T-helper 22 cell (primary cell): ENCODE data around the gene FSTL1.

ENCODE experiments used
- DNase-seq: peaks from one replicate; pipeline ENCODE4 v3.0.0-alpha.2; 2020; ENCODE audit warnings: low read depth

The FSTL1 gene

GRCh38 chr3:120440001-120440703 is 10.6 kb downstream of the FSTL1 start:
- DNase-seq, result no peak

GRCh38 chr3:120438665-120439370 is 12.0 kb downstream of the FSTL1 start:
- DNase-seq, result no peak

DNA sequence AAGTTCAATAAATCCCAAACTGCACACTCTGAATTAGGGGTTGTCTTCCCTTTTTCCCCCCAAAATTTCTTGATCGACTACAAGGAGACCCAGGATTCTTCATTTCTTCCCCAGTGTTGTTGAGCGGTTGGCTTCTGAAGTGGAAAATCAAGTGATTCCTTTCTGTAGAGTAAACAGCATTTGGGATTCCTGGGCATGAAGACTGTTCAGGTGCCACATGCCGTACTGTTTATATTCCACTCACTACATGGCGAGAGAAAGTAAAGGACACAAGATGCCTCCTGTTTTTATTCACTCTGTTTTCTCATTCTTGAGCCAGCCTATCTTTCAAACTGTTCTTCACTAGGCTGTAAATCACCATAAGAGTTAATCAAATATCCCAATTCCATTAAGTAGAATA is 12.6 kb downstream of the FSTL1 start:
- no peak for DNase-seq

GRCh38 chr3:120437559-120437958 is 13.2 kb downstream of the FSTL1 start:
- no peak for DNase-seq

GRCh38 chr3:120436523-120437050 is 14.2 kb downstream of the FSTL1 start:
- no peak for DNase-seq

GRCh38 chr3:120435621-120436020 is 15.2 kb downstream of the FSTL1 start:
- no peak for DNase-seq

DNA sequence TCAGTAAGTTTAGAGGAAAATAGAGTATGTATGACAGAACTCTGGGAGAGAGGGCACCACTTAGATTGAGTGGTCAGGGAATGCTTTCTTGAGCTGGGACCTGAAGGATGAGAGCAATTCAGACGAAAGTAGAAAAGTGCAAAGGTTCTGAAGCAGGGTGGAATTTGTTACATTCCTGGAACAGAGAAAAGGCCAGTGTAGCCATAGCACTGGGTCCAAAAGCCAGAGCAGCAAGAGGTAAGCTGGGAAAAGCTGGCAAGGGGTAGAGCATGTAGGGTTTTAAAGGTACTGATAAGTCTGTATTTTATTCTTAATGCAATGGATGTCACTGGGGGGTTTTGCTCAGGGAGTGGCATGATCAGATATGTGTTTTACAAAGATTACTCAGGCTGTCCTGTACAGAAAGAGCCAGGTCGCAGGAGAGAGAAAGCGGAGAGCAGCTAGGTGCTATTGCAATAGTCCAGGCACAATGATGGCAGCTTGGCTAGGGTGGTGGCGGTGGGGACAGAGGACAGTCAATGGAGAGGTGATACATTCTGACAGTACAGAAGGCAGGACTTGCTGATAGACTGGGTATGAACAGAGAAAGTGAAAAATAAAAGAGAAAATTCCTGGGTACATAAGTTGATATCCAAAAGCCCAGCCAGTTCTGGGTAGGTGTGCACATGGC is 17.0 kb downstream of the FSTL1 start:
- no peak for DNase-seq

DNA sequence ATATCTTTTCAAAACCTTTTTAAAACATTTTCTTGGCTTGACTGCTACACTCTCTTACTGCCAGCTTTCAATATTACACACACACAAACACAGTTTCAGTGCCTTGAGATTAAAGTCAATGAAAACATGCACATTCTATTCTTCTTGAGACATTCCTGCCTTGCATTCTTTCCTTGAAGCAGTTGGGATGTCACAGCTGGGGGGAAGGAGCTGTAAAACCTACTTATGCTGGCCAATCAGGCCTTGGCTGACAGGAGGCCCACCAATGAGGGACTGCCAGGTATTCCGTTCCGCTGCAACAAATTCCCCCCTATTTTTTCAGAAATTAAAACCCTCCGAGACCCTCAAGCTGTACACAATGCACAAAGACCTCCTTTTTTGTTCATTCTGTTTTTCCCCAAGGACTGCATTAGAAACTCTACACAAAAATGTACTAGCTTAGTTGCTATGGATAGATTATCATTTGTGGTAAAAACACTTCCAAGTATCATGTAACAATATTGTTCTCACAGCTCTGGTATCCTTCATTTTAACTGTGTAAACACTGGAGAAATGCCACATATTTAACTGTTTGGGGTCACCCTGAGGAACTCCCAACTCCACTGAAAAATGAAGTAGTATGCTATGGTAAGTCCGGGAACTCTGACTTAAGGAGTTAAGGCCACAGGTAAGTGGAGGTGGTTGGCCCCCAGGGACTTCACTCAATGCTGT is 18.5 kb downstream of the FSTL1 start:
- no peak for DNase-seq

DNA sequence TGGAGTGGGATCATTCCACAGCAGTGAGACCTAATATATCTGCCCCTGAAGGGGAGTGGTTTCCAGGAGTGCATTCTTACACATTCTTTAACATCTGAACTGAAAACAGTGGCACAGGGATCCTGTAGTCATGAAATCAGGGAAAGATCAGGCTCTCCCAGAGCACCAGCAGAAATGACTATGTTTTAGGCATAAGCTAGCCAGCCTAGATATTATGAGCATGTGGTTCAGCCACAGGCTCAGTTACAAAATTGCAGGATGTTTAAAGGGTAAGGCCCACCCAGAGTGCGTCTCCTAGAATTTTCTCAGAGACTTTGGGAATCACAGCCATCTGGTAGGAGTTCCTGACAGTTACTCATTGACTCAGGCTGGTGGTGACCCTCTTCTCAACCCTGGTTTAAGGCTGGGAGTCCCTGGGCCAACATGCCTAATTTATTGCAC is 20.9 kb downstream of the FSTL1 start:
- DNase-seq, result no peak

DNA sequence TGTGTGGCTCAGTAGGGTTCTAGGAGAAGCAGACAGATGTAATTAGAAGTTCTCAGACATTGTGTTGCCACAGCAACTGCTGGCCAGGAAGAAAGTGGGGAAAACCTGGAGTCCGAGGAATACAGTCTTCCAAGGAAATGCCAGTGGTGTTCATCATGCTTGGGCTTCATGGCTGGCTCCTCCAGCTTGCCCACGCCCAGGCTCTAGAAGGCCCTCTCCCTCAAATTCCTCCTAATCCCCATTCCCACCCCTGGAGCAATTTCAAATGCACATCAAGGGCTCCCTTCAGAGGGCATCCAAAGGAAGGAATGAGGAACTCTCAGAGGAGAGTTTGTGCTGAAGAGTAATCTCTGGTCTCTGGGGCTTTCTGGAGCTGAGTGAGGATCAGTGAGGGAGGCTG is 21.9 kb downstream of the FSTL1 start:
- no peak for DNase-seq

- DNase-seq, result no peak
These were observed 23.6 kb downstream of the FSTL1 start for GRCh38 chr3:120427201-120427600.

- DNase-seq, result no peak
These were observed 25.1 kb downstream of the FSTL1 start for GRCh38 chr3:120425572-120426250.

DNA sequence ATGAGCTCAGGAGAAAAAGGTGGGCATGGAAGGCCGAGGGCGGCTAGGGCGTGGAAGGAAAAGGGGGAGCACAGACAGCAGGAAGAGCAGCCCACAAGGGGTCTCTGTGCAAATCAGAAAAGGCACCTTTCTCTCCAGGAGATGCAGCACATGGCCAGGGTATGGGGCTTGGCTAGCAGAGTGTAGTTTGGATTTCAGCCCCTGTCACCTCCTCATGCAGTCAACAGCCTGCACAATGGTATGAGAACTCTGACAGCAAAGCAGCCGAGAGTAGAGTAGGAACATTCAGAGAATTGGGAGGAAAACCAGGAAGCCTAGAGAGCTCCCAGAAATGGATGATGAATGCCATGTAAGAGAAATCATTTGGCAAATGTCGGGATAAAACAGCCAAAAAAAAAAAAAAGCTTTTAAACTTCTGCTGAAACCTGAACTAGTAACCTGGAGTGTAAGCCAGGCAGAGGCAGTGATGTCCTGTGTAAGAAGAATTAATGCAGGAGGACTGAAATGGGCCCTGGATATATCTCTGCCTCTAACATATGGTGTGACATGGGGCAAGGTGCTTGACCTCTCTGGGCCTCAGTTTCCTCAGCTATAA is 25.7 kb downstream of the FSTL1 start:
- no peak for DNase-seq

DNA sequence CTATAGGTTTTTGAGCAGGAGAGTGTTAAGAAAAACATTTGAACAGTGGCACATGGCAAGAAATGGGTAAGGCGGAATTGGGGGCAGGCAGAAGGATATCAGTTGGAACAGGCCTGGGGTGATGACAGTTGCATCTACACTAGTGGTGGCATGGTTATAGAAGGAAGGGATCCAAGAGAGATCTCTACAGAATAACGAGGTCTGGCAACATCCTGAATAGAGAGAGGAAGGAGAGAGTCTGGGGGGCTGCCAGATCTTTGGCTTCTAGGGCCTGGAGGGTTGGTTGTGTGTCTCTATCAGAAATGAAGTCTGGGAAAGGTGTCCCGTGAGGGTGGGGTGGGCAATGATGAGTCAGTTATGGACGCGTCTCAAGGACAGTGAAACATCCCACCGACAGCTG is 26.3 kb downstream of the FSTL1 start:
- no peak for DNase-seq

- DNase-seq, result no peak
These were observed 27.4 kb downstream of the FSTL1 start for GRCh38 chr3:120423432-120423831.

DNA sequence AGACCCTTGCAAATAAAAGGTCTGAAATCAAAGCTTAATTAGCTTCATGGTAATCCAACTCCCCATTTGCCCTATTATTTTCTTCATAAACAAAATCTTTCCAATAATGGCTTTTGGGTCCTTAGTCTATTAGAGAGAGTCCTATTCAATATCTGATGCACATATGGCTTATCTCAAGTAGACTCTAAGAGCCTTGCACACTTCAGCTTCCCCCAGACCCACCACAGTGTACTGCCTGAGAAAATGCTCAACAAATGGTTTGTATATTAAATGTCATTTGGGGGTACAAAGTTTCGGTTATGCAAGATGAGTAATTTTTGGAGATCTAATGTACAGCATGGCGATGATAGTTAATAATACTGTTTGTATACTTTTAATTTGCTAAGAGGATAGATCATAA is 28.9 kb downstream of the FSTL1 start:
- DNase-seq, result no peak

GRCh38 chr3:120420928-120421551 is 29.8 kb downstream of the FSTL1 start:
- no peak for DNase-seq

GRCh38 chr3:120420360-120420759 is 30.4 kb downstream of the FSTL1 start:
- no peak for DNase-seq

DNA sequence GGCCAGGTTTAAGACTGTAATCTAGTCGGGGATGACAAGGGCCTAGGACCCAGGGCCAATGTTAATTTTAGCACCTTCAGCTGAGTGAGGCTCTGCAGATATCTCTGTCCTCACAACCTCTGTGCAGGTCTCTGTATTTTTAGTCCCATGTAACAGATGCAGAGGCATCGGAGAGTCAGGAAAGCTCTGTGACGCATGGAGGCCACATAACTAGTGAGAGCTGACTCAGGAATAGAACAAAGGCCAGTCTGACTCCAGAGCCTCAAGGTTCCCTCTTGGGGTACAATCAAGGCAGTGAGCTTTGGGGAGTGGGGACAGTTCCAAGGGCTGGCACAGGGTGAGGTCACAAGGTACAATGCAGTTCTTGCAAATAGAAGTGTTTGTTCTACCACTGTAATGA is 31.0 kb downstream of the FSTL1 start:
- DNase-seq, result no peak

DNA sequence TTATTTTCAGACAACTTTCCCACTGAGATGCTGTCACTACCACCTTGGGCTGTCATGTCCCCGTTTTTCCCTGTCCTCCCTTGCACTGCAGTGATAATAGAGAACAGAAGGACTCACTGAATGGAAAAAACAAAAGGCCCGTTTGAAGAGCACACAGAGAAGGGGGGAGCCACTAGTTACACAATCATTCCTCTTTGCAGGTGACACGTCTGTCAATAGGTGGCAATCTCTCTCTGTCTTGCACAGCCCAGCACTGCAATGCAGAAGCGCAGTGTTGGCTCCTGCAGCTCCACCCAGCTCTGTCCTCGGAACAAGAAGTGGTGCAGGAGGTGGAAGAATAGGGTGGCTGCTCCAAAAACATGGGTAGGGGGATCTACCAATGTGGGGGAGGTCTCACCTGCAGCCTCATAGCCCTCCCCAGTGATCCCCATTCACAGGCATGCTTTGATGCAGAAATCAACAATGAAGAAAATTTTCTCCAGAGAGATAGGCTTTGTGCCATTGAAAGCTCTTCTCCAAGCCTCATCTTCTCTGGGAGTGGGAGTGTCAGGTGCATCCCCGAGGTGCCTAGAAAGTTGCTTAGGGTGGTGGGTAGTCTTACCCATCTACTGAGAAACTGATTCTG is 31.8 kb downstream of the FSTL1 start:
- DNase-seq, result no peak
